GM19397 (cell line): ENCODE data around the gene AOAH.
"Not testable (repeated sequence)": the region's sequence is repeated elsewhere in the genome, so short reads cannot be mapped to it uniquely, and the experiment has no call there.

Experiments used
- ATAC-seq: cut with Tn5 transposase; IDR thresholded peaks from one replicate; pipeline ENCODE4 v1.9.1; 2021; ENCODE audit warnings: mild to moderate bottlenecking, moderate library complexity; ENCODE audit not compliant: unreplicated experiment

AOAH gene

GRCh38 chr7:36658335-36659171 is 65.7 kb downstream of the AOAH start:
- no peak for ATAC-seq

GRCh38 chr7:36657036-36657660 is 67.1 kb downstream of the AOAH start:
- no peak for ATAC-seq

DNA sequence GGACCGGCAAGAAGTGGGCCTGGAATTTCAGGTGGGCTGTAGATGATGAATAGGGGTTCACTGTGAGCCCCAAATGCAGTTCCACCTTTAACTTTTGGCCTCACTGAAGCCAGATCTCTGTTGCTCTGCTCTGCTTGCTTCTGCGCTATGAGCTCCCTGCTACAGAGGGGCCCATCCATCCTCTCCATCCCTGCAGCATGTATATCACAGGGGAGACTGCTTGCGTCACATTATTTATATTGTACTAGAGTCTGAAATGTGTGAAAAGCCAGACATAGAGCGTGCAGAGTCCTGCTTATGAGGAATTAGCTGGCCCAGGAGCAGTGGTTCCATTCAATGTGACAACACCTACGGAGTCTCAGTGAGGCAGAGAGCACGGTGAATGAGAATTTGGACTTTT is 69.9 kb downstream of the AOAH start:
- no peak for ATAC-seq

- no peak for ATAC-seq
Observed at GRCh38 chr7:36653663-36654355, 70.5 kb downstream of the AOAH start.

- ATAC-seq: no peak
Observed at GRCh38 chr7:36653008-36653662, 71.2 kb downstream of the AOAH start.

GRCh38 chr7:36652431-36652830 is 71.9 kb downstream of the AOAH start:
- no peak for ATAC-seq

- no peak for ATAC-seq
Observed at GRCh38 chr7:36651404-36651803, 72.9 kb downstream of the AOAH start.

GRCh38 chr7:36650766-36651312 is 73.5 kb downstream of the AOAH start:
- no peak for ATAC-seq

DNA sequence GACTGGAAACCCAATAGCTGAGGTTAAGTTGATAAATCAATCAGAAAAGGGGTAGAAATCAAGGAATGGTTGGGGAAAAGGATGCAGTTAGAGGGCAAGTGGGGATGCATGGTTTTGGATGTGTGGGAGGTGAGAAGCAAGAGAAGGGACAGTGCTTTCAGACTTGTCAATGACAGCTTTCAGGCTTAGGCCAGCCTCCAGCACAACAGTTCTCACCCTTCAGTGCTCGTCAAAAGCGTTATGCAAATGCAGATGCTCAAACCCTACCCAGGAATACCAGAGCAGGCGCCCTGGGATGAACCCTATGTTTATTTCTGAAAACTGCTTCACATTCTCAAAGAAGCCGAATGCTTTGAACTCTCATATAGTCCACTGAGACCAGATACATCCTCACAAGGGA is 74.0 kb downstream of the AOAH start:
- ATAC-seq: no peak

- ATAC-seq: not testable (repeated sequence)
Observed at GRCh38 chr7:36649319-36649718, 75.0 kb downstream of the AOAH start.

GRCh38 chr7:36648441-36648840 is 75.9 kb downstream of the AOAH start:
- no peak for ATAC-seq

DNA sequence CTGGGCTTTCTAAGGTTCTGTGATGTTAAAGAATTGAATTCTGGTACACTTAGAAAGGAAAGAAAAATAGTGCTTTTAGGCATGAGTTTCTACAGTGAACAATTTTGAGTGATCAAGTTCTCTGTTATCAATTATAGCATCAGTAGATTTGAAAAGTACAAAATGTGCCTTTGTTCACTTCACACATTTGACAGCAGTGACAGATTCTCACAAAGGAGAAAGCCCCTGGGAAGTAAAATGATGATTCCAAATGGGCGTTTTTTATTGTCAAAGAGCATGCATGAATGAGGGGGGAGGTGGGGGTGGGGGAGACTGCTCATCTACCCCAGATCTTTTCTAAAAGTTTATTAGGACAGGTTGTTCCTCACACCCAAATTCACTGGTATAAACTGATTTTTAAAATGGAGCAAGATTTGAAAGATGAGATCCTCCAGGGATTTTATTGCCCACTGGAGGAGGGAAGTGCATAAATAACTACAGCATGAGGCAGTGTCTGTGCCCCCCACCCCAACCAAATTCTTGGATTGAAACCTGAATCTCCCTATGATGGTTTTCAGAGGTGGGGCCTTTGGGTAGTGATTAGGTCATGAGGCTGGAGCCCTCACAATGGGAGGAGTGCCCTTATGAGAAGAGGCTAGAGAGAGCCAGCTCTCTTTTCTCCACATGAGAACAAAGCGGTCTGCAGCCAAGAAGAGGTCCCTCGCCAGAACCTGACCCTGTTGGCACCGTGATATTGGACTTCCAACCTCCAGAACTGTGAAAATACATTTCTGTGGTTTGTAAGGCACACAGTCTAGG is 79.5 kb downstream of the AOAH start:
- no peak for ATAC-seq

DNA sequence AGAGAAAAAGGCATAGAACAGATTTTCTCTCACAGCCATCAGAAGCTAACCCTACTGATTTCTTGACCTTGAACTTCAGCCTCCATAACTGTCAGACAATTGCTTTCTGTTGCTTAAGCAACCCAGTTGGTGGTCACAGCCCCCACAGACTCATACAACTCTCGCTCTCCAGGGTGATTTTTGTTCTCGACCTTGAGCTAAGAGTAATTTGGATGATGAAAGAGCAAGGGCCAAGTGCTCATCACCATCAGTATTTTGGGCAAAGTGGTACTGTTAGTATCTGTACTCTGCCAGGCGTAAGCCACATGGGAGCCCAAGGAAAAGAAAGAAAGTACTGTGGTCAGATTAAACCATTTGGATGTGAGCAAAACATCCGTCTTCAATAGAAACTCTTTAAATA is 81.9 kb downstream of the AOAH start:
- no peak for ATAC-seq

DNA sequence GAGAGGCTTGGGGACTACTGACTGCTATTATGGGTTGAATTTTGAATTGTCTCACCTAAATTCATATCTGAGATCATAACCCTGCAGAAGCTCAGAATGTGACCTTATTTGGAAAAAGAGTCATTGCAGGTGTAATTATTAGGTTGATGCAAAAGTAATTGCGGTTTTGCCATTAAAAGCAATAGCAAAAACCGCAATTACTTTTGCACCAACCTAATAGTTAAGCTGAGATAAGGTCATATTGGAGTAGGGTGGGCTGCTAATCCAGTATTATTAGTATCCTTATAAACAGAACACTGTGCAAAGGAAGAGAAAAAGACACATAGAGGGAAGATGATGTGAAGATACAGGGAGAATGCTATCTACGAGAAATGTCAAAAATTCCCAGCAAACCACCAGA is 82.3 kb downstream of the AOAH start:
- ATAC-seq: no peak

- no peak for ATAC-seq
Observed at GRCh38 chr7:36640682-36641081, 83.6 kb downstream of the AOAH start.

DNA sequence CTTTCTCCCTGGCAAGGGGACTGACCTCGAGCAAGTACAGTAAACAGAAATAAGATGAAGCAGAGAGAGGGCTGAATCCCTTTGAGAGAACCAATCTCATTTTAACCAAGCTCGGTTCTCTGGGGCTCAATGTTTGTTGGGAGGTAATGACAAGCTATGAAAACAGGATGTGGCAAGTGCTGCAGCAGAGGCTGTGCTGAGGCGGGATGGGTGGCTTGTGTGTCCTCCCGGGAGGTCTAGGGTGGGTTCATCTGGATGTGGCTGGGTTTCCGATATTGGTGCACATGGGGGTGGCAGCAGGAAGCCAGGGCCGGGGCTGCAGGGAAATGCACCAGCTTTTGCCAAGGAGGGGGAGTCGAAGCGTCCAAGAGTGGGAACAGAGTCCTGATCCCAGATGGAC is 84.5 kb downstream of the AOAH start:
- ATAC-seq: no peak

DNA sequence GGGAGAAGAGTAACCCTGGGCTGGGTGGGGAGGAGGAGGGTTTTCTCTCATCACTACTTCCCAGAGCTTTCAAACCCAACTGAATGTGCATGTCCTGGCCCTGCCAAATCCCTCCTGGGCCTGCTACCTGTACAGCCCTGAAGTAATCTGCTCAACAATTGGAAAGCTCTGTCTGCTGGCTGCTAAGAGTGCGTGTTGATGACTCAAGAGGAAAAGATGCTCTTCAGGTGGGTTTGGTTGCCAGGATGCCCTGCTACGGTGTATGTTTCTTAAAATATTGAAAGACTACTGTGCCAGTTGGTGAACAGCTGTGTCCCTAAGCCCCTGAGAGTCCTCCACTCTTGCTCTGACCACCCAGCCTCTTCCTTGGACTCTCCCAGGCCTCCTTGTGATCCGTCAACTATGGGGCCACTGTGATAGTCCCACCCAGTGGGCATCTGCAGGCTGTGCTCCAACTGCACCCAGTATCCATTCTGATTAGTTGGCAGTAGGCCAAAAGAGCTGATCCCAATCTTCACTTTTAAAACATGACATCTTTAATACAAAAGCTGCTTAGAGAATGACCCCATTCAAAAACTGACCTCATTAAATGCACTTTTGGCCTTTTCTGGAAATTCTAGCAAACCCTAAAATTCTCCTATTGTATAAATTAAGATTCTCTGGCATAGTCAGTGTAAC is 85.6 kb downstream of the AOAH start:
- no peak for ATAC-seq

GRCh38 chr7:36638140-36638539 is 86.2 kb downstream of the AOAH start:
- ATAC-seq: no peak

DNA sequence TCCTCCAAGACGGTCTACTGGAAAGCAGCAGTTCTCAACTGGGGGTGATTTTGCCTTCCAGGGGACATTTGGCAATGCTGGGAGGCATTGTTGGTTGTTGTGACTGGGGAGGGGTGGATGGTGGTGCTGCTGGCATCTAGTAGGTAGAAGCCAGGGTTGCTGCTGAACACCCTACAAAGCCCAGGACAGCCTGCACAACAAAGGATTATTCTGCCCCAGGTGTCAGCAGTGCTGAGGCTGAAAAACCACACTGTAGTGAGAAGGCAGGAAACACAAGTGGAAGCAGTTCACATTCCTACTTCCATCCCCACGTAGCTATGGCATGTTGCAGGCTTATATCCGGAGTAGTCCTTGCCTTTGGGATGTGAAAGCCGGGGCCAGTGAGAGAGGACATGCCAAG is 86.9 kb downstream of the AOAH start:
- ATAC-seq: no peak

DNA sequence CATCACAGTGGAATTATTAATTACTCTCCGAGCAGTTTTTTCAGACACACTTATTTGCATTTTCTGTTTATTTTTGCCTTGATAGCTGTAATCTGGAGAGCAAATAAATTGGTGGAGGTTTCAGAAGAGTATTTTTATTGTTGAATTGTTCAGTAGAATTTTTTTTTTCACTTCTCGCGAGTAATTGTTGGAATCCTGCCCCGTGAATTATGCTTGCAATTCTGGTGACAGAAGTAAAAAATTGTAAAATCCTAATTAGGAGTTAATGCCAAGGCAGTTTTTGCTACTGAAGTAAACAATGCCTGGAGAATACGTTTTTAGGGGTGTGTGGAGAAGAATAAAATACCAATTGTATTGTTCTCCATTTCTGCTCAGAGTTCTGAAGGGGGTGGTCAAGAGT is 88.2 kb downstream of the AOAH start:
- no peak for ATAC-seq
